Adrenal gland (tissue), 12 donors: Measurements from ENCODE around the gene ZCCHC9. TPM values are rescaled to one million over a fixed set of nuclear protein-coding genes. Genes with fewer than 3 reads are reported as not detected.
"Not testable (repeated sequence)": the region's sequence is repeated elsewhere in the genome, so short reads cannot be mapped to it uniquely, and the experiment has no call there.

Experiments used
- DNase-seq, 7 donors: peaks; one replicate each; pipeline ENCODE4 v3.0.0-alpha.2; 2019 to 2020
- H3K27ac ChIP-seq, 5 donors: fragments of 200-600 bp; sonication (generic) in 4 of 5; 1 replicate in 3 of 5; 2 replicates in 2 of 5; pipeline versions ENCODE4 v1.5.1 to v1.8.0; 2016 to 2020; ENCODE audit warnings: mild to moderate bottlenecking in 1 of 5
- H3K27me3 ChIP-seq: fragments of 200-600 bp; 2 replicates; pipeline ENCODE4 v1.8.0; 2021
- H3K36me3 ChIP-seq, 2 donors: fragments of 200-600 bp; replicated peaks in 1 of 2; 1 replicate in 1 of 2; 2 replicates in 1 of 2; pipeline versions ENCODE4 v1.5.1 to v1.8.0; 2018 to 2022
- H3K4me1 ChIP-seq, 2 donors: fragments of 200-600 bp; replicated peaks in 1 of 2; 1 replicate in 1 of 2; 2 replicates in 1 of 2; pipeline versions ENCODE4 v1.5.1 to v1.8.0; 2018 to 2021
- H3K4me3 ChIP-seq, 4 donors: fragments of 200-600 bp; sonication (generic) in 3 of 4; one replicate each; pipeline ENCODE4 v1.5.1; 2016 to 2018
- H3K9me3 ChIP-seq, 3 donors: fragments of 200-600 bp; sonication (generic) in 1 of 3; replicated peaks in 1 of 3; 1 replicate in 2 of 3; 2 replicates in 1 of 3; pipeline versions ENCODE4 v1.5.1 to v1.8.0; 2016 to 2021
- POLR2A ChIP-seq, 2 donors: fragments of 450-650 bp; IDR thresholded peaks; one replicate each; pipeline ENCODE4 v1.6.1; 2017; ENCODE audit warnings: antibody characterized with exemption in 2 of 2, mild to moderate bottlenecking in 2 of 2, moderate library complexity in 1 of 2
- WGBS, 4 donors: extraction: QIAGEN DNeasy Blood & Tissue Kit in 2 of 4; methylation state at CpG; one replicate each; pipeline versions ENCODE4 v1.1.5 to v1.1.7; 2013 to 2017; 5-methylcytosine and 5-hydroxymethylcytosine counted together
- intact Hi-C, 2 donors: fragments of 100-400 bp; cut with DNase I; formaldehyde crosslinking; loops; one replicate each; pipeline versions ENCODE4 v1.14.1 to v1.15.0; 2022 to 2023
- polyA plus RNA-seq, 3 donors: library from polyadenylated mRNA; stranded (reverse); fragments of 200-250 nt in 2 of 3; fragments of 350-450 nt in 1 of 3; fragmentation: Illumina TruSeq in 1 of 3; extraction: RNeasy Lipid Tissue Mini Kit (QIAGEN cat#74804) in 1 of 3; gene quantifications; one replicate each; pipeline ENCODE4 v1.2.3, GENCODE V29; 2013 to 2014
- total RNA-seq, 9 donors: library from RNA; depleted of rRNA in 4 of 9; stranded (reverse); fragments of >200 nt in 4 of 9; fragments of 120-200 nt in 1 of 9; fragmentation: NEBNext Ultra II Directional in 1 of 9; extraction: Animal tissue kit (Norgen Biotek cat#: 25700) in 1 of 9; gene quantifications; one replicate each; pipeline versions ENCODE4 v1.1.0 to v1.2.4, GENCODE V29; 2013 to 2023
- TF ChIP-seq, protein P1 (sequence below), 6 experiments: fragments of 450-650 bp in 4 of 6; fragments of 200-600 bp in 2 of 6; sonication (generic) in 1 of 6; IDR thresholded peaks; 1 replicate in 5 of 6; 2 replicates in 1 of 6; pipeline versions ENCODE4 v1.5.1 to v1.8.0; 2016 to 2021; ENCODE audit warnings: antibody characterized with exemption in 6 of 6, mild to moderate bottlenecking in 2 of 6, moderate library complexity in 1 of 6
- donor health status: healthy with polysubstance abuse.
- donor health status: Bipolar disorder and iron deficiency.
- donor health status: DM: yes; HTN: yes; CAD: no.
- donor health status: DM: no; HTN: no; CAD: no.
- donor health status: DM: no; HTN: no; CAD: no.
- donor health status: DM: yes; HTN: yes; CAD: no.

The ZCCHC9 gene
- total and polyA plus RNA-seq, 12 donors: 10.0 to 35.5 (median 20.0) TPM

DNA sequence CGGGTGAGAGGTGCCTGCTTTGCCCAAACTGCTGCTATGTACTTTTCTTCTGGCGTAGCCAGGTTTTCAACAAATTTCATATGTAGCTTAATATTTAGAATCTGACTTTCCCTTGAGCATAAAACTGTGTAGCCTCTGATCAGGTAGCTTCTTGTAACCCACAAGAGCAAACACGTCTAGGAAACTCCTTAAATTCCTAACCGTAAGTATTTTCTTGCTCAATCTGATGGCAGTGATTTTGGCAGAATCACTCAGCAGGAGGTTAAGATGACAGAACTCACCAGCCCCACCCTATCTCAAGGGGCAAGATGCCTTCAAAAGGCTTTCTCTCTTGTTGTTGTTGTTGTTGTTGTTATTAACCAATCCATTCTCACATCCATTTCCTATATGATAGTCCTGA is 47.5 kb upstream of the ZCCHC9 start:
- Histone ChIP-seq H3K4me3 (no peak overlapping the region), H3K4me1 (no peaks in the 10 kb centered on the region), H3K27me3 (no peaks in the 10 kb centered on the region), H3K36me3 (peaks cover 0 to 34% of the 10 kb centered on the region in 2 donors), H3K9me3 (no peaks in the 10 kb centered on the region), H3K27ac (no peak overlapping the region)
- TF ChIP-seq, protein P1, sequence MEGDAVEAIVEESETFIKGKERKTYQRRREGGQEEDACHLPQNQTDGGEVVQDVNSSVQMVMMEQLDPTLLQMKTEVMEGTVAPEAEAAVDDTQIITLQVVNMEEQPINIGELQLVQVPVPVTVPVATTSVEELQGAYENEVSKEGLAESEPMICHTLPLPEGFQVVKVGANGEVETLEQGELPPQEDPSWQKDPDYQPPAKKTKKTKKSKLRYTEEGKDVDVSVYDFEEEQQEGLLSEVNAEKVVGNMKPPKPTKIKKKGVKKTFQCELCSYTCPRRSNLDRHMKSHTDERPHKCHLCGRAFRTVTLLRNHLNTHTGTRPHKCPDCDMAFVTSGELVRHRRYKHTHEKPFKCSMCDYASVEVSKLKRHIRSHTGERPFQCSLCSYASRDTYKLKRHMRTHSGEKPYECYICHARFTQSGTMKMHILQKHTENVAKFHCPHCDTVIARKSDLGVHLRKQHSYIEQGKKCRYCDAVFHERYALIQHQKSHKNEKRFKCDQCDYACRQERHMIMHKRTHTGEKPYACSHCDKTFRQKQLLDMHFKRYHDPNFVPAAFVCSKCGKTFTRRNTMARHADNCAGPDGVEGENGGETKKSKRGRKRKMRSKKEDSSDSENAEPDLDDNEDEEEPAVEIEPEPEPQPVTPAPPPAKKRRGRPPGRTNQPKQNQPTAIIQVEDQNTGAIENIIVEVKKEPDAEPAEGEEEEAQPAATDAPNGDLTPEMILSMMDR (IDR thresholded peaks at IDR 0.05): no peak
- TF ChIP-seq POLR2A (IDR thresholded peaks at IDR 0.05): no peak
- no peak for DNase-seq
- intact Hi-C loops: no loop called here
- 75 to 92% (median 88%) methylated on average over 4 of the region's 4 CpGs for WGBS, 4 donors

DNA sequence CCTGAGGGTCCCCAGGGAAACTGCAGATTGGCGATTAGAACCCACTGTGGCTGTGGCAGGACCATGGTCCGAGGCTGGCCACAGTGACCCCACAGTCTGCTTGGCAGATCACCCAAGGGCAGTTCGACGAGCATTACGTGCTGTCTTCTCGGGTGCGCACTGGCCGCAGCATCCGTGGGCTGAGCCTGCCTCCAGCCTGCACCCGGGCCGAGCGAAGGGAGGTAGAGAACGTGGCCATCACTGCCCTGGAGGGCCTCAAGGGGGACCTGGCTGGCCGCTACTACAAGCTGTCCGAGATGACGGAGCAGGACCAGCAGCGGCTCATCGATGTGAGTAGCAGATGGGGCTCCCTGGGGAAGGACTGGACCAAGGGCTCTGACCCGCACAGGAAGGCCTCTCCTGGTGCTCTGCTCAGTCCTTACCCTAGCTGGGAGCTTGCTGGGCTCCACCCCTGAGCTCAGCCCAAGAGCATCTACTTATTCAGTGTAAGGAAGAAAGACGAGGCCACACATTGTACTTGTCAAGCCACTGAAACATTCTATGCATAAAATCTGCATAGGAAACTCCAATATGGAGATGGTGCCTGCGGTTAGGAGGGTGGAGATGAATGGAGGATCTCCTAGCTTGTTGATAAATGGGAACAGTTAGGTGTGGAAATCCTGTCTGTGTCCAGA is 46.4 kb upstream of the ZCCHC9 start:
- WGBS, 4 donors: 84 to 98% (median 96%) methylated on average over 7 to 21 of the region's 21 CpGs
- no peak for DNase-seq

DNA sequence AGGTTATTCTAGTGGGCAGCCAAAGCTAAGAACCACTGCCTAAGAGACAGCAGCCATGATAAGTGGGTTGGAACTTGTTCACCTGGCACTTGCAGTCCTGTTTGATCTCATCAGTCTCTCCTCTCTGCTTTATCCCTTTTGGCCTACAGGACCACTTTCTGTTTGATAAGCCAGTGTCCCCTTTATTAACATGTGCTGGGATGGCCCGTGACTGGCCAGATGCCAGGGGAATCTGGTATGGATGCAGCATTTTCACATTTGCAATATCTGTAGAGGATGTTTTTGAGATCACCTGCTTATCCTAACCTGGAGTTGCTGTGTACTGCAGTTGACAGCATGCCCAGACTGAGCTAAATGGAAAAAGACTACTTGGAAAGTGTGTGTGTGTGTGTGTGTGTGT is 44.6 kb upstream of the ZCCHC9 start:
- DNase-seq: no peak
- Histone ChIP-seq H3K27me3 (no peaks in the 10 kb centered on the region), H3K27ac (no peak overlapping the region), H3K4me3 (no peak overlapping the region), H3K4me1 (no peaks in the 10 kb centered on the region), H3K9me3 (peaks cover 0 to 2% (median 0%) of the 10 kb centered on the region in 3 donors), H3K36me3 (peaks cover 0 to 49% of the 10 kb centered on the region in 2 donors)
- TF ChIP-seq POLR2A (IDR thresholded peaks at IDR 0.05): no peak
- intact Hi-C loops: no loop called here
- WGBS, 4 donors: 73 to 94% (median 87%) methylated on average over 1 of the region's 1 CpG

More for the DNA sequence above, 46.4 kb upstream of the ZCCHC9 start:
- H3K36me3 ChIP-seq: peaks cover 0 to 46% of the 10 kb centered on the region in 2 donors
- no peak overlapping the region for H3K27ac ChIP-seq
- no peaks in the 10 kb centered on the region for H3K27me3 ChIP-seq
- no peaks in the 10 kb centered on the region for H3K4me1 ChIP-seq
- no peak overlapping the region for H3K4me3 ChIP-seq
- intact Hi-C loops: no loop called here
- TF ChIP-seq, protein P1 (IDR thresholded peaks at IDR 0.05): no peak
- no peak for TF ChIP-seq POLR2A (IDR thresholded peaks at IDR 0.05)
- no peaks in the 10 kb centered on the region for H3K9me3 ChIP-seq

DNA sequence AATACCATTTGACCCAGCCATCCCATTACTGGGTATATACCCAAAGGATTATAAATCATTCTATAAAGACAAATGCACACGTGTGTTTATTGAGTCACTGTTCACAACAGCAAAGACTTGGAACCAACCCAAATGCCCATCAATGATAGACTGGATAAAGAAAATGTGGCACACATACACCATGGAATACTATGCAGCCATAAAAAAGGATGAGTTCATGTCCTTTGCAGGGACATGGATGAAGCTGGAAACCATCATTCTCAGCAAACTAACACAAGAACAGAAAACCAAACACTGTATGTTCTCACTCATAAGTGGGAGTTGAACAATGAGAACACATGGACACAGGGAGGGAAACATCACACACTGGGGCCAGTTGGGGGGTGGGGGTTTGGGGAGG is 38.6 kb upstream of the ZCCHC9 start:
- H3K9me3 ChIP-seq, H3K27me3 ChIP-seq, H3K4me1 ChIP-seq, intact Hi-C loops, H3K27ac ChIP-seq, H3K4me3 ChIP-seq, DNase-seq: not testable (repeated sequence)
- WGBS, 4 donors: 78 to 100% (median 87%) methylated on average over 1 of the region's 1 CpG
- peaks cover 0 to 25% of the 10 kb centered on the region in 2 donors for H3K36me3 ChIP-seq

DNA sequence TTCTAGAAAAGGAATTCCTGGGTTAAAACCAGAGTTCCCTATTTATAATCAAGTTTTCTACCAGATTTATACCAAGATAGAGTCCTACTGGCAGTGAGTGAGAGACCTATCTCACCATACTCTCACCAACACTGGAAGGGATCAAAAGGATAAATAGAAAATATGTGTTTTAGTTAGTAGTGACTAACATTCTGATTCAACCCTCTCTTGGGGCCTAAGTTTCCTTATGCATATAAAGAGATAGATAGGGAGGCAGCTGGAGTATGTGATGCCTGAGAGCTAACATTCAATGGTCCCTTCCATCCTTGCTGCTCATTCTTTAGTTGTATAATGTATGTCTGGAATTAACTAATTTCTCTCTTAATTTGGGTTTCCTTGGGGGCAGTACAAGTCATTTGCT is 36.3 kb upstream of the ZCCHC9 start:
- H3K9me3 ChIP-seq: peaks cover 0 to 5% (median 0%) of the 10 kb centered on the region in 3 donors
- no peaks in the 10 kb centered on the region for H3K27me3 ChIP-seq
- H3K4me3 ChIP-seq: no peak overlapping the region
- intact Hi-C loops: no loop called here
- DNase-seq: no peak
- TF ChIP-seq POLR2A (IDR thresholded peaks at IDR 0.05): no peak
- TF ChIP-seq, protein P1 (IDR thresholded peaks at IDR 0.05): no peak
- peaks cover 0 to 3% of the 10 kb centered on the region in 2 donors for H3K36me3 ChIP-seq
- no peaks in the 10 kb centered on the region for H3K4me1 ChIP-seq
- no peak overlapping the region for H3K27ac ChIP-seq
